CD4-positive, alpha-beta T cell treated with Interferon alpha-2 for 1 hour (primary cell): ENCODE results near the gene WDR45B.

ENCODE experiments used
- DNase-seq, 2 donors: peaks; one replicate each; pipeline ENCODE4 v3.0.0-alpha.2; 2020 to 2022

The WDR45B gene

DNA sequence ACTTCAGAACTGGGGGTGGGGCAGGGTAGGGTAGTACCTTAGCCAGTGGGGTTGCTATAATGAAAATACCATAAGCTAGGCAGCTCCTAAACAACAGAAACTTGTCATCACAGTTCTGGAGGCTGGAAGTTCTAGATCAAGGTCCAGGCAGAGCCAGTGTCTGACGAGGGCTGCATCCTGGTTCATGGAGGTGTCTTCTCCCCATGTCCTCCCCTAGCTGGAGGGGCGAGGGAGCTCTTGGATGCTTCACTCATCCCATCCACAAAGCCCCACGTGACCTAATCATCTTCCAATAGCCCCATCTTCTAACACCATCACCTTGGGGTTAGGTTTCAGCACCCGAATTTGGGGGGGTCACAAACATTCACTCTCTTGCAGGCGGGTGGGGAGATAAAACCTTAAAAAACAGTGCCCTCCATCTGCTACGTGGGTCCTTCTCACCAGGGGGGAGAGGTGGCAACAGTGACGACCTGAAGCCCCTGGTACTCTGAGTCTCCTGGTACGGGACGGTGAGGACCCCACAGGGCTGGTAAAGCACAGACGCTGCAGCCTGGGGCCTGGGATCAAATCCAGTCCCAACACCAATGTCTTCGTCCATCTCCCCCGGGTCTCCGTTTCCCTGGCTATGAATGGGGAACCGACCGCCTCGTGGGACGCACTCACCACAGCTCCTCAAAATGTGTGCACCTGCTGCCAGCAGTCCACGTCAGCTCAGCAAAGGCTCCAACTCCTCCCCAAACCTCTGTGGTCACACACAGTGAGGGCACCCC is 27.4 kb upstream of the WDR45B start:
- DNase-seq, result no peak

DNA sequence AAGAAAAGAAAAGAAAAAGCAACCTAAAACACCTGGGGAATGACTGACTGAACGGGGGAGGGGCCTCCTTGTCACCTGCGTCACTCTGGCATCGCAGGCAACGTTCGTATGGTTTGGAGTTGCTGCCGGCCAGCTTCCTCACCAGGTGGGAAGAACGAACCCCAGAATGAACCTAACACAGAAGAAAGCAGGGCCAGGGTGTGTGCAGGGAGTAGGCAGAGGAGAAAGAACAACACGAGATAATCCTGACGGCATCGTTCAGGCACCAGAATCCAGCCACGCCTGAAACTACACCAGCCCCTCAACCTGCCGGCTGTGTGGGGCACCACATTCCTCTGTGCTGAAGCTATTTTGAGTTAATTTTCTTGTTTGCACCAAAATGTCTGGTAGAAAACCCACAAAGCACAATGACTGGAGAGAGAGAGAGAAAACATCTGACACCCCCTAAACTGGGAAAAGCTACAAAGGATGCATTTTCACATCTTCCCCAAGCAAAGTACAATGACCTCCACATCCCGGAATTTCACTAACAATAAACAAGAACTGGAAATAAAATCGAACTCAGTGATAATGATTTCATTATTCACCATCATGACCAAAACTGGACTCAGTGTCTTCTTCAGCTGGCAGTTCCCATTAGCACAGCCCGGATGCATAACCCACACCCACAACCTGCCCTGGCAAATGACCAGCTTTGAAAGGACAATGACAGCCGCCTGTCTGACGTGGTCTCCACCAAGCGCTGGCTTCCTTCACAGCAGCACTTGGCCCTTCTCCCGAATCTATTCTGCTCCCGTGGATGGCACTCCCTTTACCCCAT is 26.6 kb upstream of the WDR45B start:
- DNase-seq, result no peak

DNA sequence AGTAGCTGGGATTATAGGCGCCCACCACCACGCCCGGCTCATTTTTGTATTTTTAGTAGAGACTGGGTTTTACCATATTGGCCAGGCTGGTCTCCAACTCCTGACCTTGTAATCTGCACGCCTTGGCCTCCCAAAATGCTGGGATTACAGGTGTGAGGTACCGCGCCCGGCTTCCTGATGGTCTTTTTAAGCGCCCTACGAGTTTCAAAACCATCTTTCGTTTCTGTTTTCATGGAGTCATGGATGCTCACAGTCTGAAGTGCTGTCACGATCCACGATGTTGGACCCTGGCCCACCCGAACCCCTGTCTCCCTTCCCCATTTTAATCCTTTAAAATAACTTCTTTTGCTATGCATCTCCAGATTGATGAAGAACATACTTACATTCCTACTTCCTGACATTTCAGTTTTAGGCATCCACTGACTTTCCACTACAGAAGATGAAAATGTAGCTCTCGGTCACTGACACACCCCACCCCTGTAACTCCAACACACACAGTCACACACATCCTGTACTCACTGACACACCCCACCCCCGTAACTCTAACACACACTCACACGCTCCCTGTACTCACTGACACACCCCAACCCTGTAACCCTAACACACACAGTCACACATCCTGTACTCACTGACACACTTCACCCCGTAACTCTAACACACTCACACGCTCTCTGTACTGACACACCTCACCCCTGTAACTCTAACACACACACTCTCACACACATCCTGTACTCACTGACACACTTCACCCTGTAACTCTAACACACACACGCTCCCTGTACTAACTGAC is 22.6 kb upstream of the WDR45B start:
- DNase-seq, result no peak

DNA sequence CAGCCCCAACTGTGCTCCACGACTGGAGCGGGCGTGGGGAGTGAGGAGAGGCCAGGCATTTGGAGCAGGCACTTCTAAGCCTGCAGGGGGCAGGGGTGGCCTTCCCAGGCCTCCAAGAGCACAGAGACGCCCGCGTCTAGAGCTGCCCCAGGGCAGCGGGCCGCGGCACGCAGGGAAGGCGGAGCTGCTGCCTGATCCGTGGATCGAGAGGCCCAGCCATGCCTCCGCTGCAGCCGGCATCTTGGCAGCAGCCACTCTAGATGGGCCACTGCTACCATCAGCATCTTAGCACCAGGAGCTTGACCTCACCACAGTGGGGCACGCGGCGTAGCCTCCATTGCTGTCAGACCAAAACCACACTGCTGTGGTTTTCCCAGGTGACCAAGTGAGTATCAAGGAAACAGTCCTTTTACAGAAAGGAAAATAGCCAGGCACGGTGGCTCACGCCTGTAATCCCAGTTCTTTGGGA is 20.4 kb upstream of the WDR45B start:
- peak; percentile 45 to 52 for DNase-seq

DNA sequence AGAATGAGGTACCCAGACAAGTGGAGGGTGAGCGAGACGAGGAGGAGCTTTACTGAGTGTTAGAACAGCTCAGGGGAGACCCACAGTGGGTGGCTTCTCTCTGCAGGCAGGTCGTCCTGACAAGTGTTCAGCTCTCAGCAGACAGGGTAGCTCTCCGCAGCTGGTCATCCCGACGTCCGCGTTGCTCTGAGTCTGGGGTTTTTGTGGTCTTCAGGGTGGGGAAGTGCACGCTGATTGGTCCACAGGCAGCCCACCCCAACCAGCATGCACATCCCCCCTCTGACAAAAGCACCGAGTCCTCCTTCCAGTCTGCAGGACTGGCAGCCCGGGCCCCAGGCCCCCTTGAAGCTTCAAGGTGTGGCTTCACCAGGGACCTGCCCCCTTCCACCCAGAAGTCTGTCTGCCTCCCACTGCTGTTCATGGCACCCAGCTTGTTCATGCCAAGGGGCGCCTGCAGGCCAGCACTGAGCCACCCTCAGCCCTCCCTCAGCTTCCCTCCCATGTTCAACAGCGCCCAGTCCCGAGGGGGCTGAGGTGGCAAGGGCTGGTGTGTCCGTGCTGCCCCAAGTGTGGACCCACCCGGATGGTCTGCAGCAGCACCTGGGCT is 19.9 kb upstream of the WDR45B start:
- no peak for DNase-seq

DNA sequence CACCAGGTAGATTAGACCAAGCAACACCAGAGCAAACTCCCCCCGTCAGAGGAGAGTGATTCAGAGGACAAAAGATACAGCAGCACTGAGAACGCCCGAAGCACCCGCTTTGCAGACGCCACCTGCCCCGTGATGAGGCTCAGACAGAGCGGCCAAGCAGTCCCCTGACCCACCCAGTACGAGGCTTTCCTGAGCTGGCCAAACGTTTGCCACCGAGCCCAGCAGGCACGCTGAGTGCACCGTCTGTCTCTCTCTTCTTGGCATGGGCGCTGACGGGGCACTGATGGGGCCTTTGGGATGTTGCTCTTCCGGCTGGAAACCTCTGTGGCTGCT is 19.4 kb upstream of the WDR45B start:
- no peak for DNase-seq

DNA sequence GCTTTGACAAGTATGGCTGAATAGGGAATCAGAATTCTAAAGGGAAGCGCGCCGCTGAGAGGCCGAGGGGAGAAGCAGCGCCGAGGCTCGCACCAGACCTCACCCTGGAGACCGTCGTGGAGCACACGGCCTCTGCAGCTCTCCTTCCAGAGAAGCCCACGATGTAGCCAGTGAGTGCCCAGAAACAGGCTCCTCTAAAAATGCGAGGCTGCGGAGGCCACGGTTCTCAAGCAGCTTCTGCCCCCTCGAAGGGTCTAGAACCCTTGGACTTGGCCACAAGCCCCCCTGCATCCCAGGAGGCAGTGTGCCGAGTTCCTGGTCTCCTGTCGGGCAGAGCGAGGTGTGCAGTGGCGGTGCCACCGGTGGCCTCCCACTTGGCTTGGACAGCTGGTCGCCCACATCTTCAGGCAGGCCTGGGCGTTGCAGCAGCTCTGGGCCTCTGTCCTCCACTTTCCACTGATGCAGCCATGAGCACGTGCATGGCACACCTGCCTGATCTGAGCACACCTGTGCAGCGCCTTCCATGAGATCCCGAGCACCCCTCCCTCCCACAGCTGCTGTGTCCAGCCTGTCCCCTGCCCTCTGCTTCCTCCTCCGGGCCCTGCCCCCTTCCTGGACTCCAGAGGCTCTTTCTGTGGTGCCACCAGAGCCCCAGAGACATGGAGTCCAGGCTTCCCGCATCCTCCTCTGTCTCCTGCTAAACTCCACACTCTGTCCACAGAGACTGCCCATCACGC is 18.9 kb upstream of the WDR45B start:
- no peak for DNase-seq

DNA sequence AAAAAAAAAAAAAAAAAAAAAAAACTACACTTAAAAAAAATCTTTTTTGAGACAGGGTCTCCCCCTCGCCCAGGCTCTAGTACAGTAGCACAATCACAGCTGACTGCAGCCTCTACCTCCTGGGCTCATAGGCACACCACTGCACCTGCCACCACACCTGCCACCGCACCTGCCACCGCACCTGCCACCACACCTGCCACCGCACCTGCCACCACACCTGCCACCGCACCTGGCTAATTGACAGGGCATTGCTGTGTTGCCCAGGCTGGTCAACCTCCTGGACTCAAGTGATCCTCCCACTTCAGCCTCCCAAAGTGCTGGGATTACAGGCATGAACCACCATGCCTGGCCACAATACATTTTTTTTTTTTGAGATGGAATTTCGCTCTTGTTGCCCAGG is 17.6 kb upstream of the WDR45B start:
- DNase-seq, result no peak

DNA sequence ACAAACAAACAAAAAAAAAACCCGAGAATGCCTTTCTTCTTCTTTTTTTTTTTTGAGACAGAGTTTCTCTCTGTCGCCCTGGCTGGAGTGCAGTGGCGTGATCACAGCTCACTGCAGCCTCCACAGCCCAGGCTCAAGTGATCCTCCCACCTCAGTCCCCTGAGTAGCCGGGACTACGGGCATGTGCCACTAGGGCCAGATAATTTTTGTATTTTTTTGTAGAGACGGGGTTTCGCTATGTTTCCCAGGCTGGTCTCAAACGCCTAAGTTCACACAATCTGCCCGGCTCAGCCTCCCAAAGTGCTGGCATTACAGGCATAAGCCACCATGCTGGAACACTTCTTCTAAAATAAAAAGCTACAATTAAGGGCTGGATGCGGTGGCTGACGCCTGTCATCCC is 17.0 kb upstream of the WDR45B start:
- no peak for DNase-seq

DNA sequence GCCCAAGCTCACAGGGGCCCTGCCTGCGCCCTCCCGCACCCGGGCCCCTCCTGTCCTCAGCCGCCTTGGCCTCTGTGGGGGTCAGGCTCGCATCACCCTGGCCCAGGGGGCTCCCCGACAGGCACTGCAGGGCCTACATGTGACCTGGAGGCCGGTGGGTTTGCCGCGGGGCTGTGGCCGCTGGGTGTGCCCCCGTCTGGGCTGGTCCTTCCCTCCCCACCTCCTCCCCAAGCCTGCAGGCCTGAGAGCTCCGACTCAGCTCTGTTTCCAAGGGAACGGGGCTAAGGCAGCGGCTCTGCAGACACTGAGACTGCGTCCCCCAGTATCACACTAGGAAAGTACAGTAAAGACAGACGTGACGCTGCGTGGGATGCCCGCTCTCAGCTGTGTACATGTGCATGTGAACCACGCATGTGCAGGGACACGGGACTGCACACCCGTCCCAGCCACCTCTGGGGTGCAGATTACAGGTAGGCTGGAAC is 16.5 kb upstream of the WDR45B start:
- DNase-seq, result no peak

DNA sequence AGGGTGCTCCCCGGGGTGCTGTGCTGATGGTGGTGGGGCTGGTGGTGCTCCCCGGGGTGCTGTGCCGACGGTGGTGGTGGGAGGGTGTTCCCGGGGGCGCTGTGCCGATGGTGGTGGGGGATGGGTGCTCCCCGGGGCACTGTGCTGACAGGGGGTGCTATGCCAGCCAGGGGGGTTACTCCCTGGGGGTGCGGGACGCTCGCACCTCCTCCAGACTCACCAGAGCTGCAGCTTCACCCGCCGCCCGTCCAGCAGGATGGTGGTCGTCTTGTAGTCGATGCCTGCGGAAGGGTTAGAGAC is 16.0 kb upstream of the WDR45B start:
- DNase-seq, result no peak

DNA sequence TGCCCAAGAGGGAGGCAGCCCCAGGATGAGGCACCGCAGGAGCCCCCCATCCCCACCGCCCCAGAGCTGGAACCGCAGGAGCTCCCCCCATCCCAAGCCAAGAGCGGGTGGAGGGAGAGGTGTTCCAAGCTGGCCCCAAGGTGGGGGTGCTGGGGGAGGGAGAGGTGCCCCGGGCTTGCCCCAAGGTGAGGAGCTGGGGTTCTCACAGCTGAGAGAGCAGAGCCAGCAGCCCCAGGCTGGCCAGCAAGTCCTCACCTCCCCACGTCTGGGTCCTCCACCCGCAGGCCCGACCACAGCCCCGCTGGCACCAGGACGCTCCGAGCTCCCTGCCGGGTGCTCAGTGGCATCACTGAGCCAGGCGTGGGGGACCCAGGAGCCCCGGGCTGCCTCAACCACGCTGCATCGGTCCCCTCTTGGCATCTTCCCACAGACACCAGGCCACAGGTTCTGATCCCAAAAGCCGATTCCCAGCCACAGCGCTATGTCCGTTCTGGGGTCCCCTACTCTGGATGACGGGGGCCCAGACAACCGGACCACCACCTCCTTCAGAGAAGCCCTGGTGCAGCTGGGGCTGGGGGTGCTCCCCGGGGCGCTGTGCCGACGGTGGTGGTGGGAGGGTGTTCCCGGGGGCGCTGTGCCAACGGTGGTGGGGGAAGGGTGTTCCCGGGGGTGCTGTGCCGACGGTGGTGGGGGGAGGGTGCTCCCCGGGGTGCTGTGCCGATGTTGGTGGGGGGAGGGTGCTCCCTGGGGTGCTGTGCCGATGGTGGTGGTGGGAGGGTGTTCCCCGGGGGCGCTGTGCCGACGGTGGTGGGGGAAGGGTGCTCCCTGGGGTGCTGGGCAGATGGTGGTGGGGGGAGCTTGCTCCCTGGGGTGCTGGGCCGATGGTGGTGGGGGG is 15.4 kb upstream of the WDR45B start:
- DNase-seq, result no peak

DNA sequence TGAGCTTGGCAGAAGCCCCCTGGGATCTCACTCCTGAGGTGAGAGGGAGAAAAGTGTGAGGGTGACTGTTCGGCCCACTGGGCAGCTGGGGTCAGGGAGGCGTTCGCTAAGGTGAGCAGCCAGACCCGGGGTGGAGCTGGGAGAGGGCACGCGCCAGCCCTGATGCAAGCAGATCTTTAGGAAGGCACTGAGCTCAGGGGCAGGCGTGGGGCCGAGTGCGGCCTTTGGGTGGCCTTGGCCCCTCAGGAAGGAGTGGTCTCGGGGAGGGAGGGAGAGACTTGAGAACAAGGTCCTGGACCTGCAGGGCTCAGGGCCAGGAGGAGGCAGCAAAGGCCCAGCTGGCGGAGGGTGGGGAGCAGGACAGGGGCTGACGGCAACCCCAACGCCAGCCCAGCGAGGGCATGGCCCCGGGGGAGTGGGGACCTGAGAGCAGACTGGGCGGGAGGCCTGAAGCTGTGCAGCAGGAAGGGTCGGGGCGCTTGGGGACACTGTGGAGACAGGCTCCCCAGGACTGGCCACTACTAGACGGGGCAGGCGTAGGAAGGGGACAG is 14.5 kb upstream of the WDR45B start:
- DNase-seq, result no peak

DNA sequence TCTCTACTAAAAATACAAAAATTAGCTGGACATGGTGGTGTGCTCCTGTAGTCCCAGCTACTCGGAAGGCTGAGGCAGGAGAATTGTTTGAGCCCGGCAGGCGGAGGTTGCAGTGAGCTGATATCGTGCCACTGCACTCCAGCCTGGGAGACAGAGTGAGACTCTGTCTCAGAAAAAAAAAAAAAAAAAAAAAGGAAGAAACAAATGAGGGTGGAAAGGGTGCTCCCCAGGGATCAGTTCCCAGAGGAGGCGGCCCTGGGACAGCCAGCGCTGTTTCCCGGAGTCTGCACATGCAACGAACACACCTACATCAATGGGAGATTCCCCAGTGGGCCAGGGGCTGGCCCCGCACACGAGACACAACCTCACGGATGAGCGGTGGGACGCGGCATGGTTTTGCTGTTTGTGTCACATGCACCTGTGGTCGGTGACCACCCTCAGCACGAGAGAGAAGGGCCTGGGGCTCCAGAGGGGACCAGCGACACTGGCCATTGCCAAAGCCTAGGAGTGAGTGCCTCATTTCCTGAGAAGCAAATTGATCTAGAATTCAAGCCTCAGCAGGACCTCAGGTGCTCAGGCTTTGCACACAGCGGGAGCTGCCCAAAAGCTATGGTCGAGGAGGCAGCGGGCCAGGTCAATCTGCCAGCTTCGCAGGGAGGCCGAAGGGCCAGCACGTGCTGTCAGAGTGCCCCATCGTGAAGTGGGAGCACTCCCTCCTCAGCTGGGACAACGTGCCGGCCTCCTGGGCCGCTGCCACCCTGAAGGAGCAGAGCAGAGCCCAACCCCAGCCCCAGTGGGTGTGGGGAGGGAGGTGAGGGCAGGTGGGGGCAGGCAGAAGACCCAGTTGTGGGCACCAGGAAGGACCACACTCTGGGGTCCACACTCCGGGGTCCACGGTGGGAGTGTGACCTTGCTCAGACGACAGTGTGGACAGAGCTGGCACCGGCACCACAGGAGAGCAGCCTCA is 13.8 kb upstream of the WDR45B start:
- DNase-seq, result no peak

DNA sequence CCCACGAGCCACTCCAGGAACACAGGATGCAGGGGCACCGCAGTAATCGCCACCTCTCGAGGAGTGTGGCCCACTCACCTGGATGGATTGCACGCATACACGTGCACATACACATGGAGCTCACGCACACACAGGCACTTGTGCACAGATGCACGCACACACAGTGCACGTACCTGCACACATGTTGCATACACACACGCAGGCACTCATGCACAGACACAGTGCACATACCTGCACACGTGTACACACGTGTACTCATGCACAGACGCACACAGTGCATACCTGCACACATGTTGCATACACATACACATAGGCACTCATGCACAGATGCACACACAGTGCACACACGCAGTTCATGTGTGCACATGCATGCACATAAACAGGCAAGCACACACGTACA is 11.6 kb upstream of the WDR45B start:
- no peak for DNase-seq

DNA sequence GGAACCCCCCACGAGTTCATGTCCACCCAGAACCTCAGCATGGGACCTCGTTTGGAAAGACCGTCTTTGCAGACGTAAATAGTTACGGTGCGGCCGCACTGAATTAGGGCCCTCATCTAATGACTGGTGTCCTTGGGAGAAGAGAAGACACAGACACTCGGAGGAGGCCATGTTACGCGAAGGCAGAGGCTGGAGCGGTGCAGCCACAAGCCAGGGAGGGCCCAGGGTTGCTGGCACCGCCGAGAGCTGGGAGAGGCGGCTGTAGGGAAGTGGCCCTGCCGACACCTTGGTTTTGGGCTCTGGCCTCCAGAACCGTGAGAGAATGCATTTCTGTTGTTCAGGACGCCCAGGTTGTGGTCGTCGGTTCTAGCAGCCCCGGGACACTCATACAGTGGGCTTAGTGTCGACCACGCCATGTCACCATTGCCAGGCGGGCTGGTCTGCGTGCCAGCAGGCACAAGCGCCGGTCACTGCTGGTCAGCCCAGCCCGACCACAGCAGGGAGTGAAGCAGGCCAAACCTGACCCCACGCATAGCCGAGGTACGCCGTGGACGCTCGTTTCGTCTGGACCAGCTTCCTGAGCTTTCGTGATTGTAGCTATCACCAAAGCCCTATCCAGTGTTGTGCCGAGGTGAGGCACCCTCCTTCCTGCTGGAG is 10.7 kb upstream of the WDR45B start:
- DNase-seq, result no peak

DNA sequence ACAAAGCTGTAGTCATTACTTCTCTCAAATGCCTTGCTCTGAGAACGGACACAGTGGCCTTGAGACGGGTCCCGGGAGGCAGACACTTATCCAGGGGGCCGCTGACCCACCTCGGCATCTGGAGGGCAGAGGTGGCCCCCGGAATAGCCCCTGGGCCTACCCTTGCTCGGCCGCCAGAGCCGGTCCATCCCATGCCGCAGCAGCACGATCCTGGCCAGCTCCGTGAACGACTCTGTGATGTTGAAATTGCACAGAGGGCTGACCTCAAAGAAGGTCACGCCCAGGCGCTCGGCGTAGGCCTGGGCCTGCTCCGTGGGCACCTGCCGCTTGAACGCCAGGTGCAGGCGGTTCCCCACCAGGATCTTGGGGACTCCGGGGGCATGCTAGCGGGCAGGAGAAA is 10.1 kb upstream of the WDR45B start:
- no peak for DNase-seq

DNA sequence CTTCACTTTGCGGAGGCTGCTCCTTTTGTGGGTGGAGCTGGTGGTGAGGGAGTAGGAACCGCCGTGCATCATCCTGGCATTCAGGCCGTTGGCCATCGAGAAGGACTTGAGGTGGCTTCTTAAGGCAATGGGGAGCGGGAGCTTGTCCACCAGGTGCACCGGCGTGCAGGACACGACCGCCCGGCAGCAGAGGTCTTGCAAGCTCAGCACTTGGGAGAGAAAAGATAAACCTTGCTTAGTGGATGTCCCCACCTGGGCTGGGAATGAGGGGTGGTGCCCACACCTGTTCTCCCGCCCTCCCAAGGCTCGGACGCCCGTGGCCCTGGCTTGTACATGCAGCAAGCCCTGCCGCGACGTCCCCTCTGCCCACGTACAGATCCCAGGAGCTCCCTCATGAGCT is 9.7 kb upstream of the WDR45B start:
- no peak for DNase-seq

DNA sequence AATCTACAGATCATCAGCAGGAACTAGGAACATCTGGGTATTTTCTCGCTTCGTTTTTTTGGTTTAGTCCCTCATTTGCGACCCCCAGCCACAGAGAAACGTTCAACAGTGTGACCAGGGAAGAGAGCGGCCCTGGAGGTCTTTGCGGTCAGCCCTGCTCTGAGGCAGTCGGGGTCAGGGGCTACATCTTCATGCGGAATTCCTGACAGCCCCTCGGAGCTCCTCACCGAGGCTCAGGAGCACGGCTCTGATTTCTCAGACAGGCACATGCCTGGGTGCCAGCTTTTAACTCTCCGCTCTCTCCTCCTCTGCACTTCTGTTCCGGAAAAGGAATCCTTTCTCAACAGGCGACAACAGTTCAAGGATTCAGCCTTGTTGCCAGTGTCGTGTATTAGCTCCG is 8.0 kb upstream of the WDR45B start:
- no peak for DNase-seq
